Measurements from ENCODE around the gene EXD3. TPM values are rescaled to one million over a fixed set of nuclear protein-coding genes. Genes with fewer than 3 reads are reported as not detected.

Gene EXD3
- total and polyA plus RNA-seq, 2 of the 13 experiments (the other 11 are each of a cell fraction or from before 2014, with no cell fraction given) = 2.7 to 4.8 TPM

DNA sequence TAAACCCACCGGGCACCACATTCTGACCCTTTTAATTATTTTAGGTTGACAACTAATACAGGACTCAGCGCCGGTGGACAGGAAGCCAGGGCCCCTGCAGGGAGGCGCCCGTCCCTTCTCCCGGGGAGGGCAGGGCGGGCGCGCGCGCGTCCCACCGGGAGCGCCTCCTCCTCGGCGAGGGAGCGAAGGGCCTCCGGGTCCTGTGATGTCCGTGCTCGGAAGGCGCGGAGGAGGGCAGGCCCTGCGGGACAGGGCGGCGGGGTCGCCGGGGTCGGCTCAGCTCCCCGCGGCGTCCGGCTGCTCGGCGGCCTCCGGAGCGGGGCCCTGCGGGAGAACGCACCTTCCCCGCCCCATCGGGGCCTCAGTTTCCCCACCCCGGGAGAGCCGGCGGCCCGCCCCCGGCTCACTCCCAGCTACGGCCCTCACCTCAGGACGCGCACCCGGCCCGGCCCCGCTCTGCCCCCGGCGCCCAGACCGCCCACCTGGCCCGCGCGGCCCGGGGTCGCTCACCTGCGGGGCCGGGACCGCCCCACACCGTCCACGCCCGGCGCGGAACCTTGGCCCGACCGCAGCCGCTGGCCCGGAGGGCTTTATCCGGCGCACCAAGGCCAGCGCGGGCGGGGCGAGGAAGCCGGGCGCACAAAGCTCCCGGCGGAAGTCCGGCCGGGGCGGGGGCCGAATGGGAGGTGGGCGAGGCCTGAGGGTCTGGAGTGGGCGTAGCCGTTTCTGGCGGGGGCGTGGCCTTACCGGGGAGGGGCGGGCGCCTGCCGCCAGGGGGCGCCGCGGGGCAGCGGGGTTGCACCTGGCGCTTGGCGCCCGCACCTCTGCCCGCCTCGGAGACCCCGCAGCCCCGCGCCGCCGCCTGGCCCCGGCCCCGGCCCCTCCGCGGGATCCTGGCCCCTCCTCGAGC, at the start of gene EXD3, which contains the start of gene NOXA1 (continued):
- TF ChIP-seq, protein P1, sequence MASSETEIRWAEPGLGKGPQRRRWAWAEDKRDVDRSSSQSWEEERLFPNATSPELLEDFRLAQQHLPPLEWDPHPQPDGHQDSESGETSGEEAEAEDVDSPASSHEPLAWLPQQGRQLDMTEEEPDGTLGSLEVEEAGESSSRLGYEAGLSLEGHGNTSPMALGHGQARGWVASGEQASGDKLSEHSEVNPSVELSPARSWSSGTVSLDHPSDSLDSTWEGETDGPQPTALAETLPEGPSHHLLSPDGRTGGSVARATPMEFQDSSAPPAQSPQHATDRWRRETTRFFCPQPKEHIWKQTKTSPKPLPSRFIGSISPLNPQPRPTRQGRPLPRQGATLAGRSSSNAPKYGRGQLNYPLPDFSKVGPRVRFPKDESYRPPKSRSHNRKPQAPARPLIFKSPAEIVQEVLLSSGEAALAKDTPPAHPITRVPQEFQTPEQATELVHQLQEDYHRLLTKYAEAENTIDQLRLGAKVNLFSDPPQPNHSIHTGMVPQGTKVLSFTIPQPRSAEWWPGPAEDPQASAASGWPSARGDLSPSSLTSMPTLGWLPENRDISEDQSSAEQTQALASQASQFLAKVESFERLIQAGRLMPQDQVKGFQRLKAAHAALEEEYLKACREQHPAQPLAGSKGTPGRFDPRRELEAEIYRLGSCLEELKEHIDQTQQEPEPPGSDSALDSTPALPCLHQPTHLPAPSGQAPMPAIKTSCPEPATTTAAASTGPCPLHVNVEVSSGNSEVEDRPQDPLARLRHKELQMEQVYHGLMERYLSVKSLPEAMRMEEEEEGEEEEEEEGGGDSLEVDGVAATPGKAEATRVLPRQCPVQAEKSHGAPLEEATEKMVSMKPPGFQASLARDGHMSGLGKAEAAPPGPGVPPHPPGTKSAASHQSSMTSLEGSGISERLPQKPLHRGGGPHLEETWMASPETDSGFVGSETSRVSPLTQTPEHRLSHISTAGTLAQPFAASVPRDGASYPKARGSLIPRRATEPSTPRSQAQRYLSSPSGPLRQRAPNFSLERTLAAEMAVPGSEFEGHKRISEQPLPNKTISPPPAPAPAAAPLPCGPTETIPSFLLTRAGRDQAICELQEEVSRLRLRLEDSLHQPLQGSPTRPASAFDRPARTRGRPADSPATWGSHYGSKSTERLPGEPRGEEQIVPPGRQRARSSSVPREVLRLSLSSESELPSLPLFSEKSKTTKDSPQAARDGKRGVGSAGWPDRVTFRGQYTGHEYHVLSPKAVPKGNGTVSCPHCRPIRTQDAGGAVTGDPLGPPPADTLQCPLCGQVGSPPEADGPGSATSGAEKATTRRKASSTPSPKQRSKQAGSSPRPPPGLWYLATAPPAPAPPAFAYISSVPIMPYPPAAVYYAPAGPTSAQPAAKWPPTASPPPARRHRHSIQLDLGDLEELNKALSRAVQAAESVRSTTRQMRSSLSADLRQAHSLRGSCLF (CRISPR knock-in tag; IDR thresholded peaks at IDR 0.05; ENCODE audit: borderline replicate concordance) = no peak
- TF ChIP-seq, protein P2, sequence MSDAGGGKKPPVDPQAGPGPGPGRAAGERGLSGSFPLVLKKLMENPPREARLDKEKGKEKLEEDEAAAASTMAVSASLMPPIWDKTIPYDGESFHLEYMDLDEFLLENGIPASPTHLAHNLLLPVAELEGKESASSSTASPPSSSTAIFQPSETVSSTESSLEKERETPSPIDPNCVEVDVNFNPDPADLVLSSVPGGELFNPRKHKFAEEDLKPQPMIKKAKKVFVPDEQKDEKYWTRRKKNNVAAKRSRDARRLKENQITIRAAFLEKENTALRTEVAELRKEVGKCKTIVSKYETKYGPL (CRISPR knock-in tag; IDR thresholded peaks at IDR 0.05) = no peak
- TF ChIP-seq HMG20B (CRISPR knock-in tag; conservative IDR thresholded peaks at IDR 0.05) (no peak), THYN1 (CRISPR knock-in tag; IDR thresholded peaks at IDR 0.05; ENCODE audit: borderline replicate concordance, low read depth) (no peak), ZEB1 (IDR thresholded peaks at IDR 0.05; ENCODE audit: insufficient replicate concordance, low read depth) (peak; percentile 92), ZBTB1 (CRISPR knock-in tag; IDR thresholded peaks at IDR 0.05; ENCODE audit: borderline replicate concordance) (no peak), TSC22D2 (CRISPR knock-in tag; IDR thresholded peaks at IDR 0.05; ENCODE audit: borderline replicate concordance) (peak; percentile 63; the same call in 1 of the 2 replicates), GABPA (IDR thresholded peaks at IDR 0.05; ENCODE audit: low read depth, low read length) (no peak), GABPA (CRISPR knock-in tag; IDR thresholded peaks at IDR 0.05; ENCODE audit: low read depth) (peak; percentile 90), LCORL (IDR thresholded peaks at IDR 0.05) (no peak), LCORL (CRISPR knock-in tag; IDR thresholded peaks at IDR 0.05) (peak; percentile 79), ARNT2 (CRISPR knock-in tag; IDR thresholded peaks at IDR 0.05; ENCODE audit: low read depth) (peak; percentile 65; the same call in 1 of the 2 replicates), REPIN1 (CRISPR knock-in tag; IDR thresholded peaks at IDR 0.05; ENCODE audit: borderline replicate concordance, low read depth) (peak; percentile 93), CEBPG (CRISPR knock-in tag; IDR thresholded peaks at IDR 0.05) (no peak), PAX8 (CRISPR knock-in tag; IDR thresholded peaks at IDR 0.05; ENCODE audit: borderline replicate concordance) (no peak)
- TF ChIP-seq, protein P3, sequence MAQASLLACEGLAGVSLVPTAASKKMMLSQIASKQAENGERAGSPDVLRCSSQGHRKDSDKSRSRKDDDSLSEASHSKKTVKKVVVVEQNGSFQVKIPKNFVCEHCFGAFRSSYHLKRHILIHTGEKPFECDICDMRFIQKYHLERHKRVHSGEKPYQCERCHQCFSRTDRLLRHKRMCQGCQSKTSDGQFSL (CRISPR knock-in tag; IDR thresholded peaks at IDR 0.05) = 0 out of 2 replicates have a peak, but pooled peaks have one; percentile 21
- TF ChIP-seq, protein P4, sequence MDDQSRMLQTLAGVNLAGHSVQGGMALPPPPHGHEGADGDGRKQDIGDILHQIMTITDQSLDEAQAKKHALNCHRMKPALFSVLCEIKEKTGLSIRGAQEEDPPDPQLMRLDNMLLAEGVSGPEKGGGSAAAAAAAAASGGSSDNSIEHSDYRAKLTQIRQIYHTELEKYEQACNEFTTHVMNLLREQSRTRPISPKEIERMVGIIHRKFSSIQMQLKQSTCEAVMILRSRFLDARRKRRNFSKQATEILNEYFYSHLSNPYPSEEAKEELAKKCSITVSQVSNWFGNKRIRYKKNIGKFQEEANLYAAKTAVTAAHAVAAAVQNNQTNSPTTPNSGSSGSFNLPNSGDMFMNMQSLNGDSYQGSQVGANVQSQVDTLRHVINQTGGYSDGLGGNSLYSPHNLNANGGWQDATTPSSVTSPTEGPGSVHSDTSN (CRISPR knock-in tag; IDR thresholded peaks at IDR 0.05; ENCODE audit: borderline replicate concordance) = no peak
- TF ChIP-seq, protein P5, sequence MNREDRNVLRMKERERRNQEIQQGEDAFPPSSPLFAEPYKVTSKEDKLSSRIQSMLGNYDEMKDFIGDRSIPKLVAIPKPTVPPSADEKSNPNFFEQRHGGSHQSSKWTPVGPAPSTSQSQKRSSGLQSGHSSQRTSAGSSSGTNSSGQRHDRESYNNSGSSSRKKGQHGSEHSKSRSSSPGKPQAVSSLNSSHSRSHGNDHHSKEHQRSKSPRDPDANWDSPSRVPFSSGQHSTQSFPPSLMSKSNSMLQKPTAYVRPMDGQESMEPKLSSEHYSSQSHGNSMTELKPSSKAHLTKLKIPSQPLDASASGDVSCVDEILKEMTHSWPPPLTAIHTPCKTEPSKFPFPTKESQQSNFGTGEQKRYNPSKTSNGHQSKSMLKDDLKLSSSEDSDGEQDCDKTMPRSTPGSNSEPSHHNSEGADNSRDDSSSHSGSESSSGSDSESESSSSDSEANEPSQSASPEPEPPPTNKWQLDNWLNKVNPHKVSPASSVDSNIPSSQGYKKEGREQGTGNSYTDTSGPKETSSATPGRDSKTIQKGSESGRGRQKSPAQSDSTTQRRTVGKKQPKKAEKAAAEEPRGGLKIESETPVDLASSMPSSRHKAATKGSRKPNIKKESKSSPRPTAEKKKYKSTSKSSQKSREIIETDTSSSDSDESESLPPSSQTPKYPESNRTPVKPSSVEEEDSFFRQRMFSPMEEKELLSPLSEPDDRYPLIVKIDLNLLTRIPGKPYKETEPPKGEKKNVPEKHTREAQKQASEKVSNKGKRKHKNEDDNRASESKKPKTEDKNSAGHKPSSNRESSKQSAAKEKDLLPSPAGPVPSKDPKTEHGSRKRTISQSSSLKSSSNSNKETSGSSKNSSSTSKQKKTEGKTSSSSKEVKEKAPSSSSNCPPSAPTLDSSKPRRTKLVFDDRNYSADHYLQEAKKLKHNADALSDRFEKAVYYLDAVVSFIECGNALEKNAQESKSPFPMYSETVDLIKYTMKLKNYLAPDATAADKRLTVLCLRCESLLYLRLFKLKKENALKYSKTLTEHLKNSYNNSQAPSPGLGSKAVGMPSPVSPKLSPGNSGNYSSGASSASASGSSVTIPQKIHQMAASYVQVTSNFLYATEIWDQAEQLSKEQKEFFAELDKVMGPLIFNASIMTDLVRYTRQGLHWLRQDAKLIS (CRISPR knock-in tag; IDR thresholded peaks at IDR 0.05) = no peak
